ENCODE measurements around the gene IRGQ.
"Not testable (repeated sequence)": the region's sequence is repeated elsewhere in the genome, so short reads cannot be mapped to it uniquely, and the experiment has no call there.

Gene IRGQ

GRCh38 chr19:43623889-43624670 lies 28.1 kb upstream of the IRGQ start:
- no peak for DNase-seq

DNA sequence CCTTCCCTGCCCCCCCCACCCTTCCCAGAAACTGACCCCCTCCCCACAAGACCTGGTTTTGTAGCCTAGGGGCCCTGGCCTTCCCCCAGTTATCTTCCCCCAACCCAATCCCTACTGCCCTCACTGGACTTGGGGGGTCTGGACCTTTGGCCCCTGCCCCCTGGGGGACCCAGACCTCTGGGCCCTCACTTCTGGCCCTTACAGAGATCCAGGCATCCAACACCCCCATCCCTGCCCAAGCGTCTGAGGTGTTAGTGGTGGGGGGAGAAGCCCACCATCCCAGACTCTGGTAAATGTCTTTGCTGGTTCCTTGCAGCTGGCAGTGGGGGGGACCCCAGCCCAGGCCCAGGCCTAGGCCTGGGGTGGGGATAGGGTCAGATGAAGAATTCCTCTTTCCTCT lies 27.0 kb upstream of the IRGQ start:
- DNase-seq, result no peak

DNA sequence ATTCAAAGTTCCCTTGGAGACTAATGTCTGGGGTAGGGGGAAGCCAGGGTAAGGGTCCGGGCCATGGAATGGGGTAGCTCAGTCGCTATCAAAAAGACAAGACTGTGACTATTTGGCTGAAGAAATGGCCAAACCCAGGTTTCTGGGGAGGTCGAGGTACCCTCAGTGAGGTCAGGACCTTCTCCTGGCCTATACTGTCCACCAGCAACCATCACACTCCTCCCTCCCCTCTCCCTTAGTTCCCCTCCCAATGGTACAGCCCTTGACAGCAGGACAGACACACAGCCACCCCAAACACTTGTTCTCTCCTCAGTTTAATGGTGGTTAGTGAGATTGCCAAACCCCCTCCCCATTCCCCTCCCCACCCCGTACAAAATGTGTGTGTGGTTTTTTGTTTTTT lies 26.1 kb upstream of the IRGQ start:
- DNase-seq, result no peak

DNA sequence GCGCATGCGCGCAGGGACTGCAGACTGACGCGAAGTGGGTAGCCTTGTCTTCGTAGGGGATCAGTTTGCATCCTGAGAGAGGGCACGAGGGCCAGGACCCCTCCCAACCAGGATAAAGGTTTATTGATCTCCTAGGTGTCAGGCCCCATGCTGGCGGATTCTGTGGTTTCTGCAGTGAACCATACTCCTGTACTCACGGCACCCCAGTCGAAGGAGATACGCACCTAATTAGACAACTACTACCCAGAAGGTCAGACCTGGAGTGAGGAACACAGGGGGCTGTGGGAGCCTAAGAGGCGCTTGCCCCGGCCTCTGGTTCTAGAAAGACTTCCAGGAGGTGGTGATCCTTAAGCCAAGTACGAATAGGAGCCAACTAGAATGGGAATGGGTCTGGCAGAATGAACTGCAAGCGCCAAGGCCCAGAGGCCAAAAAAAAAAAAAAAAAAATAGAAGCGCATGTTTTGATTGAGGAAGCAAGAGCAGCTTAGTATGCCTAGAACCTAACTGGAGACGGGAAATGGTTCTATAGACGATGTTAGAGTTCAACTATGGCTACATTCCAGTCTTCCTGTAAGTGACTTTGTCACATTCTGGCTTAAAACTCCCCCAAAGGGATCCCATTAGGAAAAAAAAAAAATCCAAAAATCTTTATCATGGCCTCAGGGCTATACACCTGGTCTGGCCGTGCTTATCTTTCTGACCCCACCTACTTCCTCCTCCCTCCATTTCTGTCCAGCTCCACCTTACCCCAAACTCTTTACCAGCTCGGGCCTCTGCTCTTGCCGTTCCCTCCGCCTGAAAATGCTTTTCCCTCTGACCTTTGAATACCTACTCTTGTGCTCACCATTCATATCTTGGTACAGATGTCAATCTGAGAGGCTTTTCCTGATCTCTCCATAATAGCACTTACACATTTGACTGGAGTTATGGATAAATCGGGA lies 24.4 kb upstream of the IRGQ start:
- peak; percentile 94 for DNase-seq

- DNase-seq, result peak; percentile 96
These were observed 23.5 kb upstream of the IRGQ start, which contains the start of gene ZNF428 for GRCh38 chr19:43619262-43620060. Gene ZNF428, minus strand, starts transcription at chr19:43619629. Its CDS starts 5,325 bp downstream, at chr19:43614304.

- DNase-seq, result no peak
These were observed 23.0 kb upstream of the IRGQ start for GRCh38 chr19:43618921-43619261.

- DNase-seq, result no peak
These were observed 21.0 kb upstream of the IRGQ start for GRCh38 chr19:43616954-43617353.

DNA sequence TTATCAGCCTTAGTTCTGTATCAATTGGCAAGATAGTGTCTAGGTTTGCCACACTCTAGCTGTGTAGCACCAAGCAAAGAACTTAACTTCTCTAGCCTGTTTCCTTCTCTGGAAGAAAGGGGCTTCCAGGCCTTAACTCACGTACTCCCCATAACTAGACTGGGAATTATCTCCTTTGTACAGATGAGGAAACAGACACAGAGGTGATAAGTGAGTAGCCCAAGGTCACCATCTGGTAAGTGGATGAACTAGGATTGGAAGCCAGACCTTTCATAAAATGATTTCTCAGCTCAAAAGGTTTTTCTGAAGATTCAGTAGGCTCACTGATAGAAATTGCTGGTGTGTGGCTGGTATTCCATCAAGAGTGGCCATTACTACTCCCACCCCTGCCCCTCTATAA lies 20.4 kb upstream of the IRGQ start:
- DNase-seq, result no peak

GRCh38 chr19:43612374-43612773 lies 16.4 kb upstream of the IRGQ start:
- DNase-seq, result no peak

DNA sequence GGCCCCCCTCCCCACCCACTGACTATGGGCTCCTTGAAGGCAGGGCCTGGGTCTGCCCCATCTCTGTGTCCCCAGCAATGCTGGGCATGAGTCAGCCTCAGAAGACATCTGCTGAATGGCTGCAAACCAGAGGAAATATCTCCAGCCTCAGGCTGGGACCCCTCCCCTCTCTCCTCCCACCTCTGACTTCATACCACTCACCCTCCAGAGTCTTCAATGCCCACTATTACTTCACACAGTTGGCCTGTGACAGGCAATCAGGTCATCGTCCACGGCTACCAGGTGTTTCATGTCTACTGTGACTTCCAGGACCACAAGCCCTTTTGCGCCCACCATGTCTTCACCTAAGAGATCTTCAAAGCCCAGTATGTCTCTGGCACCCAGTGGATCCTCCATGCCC lies 15.9 kb upstream of the IRGQ start, which contains the start of gene SRRM5:
SRRM5 (plus strand) TSS at position 301 of the 400 bp plus-strand sequence; CDS start at position 335, 34 bp downstream.
- DNase-seq, result no peak

DNA sequence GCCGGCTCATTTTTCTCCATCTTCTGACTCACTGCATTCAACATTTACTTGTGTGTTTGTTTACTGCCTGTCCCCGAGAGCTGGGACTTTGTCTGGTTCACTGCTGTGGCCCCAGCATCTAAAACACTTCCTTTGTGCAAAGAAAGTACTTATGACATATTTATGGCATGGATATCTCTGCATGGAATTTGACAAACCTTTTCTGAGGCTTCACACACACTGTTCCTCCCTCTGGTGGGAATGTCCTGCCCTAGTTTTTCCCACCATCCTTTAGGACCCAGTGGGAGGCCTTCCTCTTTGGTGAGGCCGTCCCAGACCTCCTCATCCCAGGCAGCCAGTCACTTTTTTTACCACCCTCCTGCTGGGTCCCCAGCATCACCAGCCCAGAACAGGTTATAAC lies 14.6 kb upstream of the IRGQ start:
- DNase-seq, result no peak

GRCh38 chr19:43609872-43610271 lies 13.9 kb upstream of the IRGQ start:
- DNase-seq, result no peak

DNA sequence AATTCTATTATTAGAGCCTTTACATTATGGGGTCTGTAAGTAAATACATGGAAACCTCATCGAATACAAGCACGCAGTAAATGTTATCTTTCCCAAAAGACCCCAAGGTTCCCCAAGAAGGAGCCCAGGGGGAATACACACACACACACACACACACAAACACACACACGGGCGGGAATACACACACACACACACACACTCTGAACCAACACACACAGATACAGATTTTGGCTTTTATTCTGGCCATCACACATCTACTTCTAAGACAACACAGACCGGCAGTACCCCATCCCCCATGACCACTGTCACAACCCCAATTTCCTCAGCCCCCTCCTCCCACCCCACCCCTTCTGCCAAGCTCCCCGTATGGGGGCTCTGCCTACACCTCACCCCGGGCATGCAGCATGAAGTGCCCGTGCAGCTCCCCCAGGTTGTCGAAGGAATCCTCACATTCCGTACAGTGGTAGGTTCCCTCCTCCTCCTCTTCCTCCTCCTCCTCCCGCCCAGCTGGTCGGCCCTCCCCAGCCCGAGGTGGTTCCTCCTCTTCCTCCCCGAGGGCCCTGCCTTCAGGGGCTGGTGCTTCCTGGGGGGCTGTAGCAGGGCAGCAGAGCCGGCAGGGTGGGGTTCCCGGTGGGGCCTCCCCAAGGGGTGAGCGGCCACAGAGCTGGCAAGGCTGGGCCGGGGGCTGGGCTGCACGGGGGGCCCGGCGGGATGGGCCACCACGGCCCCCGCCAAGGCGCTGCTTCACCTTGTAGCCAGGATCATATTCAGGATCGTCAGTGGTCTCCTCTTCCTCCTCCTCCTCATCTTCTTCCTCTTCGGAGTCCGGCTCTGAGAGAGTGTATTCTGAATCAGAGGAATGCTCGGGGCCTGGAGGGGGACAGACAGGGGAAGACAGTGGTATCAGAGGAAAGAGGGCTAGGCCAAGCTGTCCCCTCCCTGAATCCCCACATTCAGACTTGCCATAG lies 11.6 kb upstream of the IRGQ start:
- DNase-seq, result no peak

GRCh38 chr19:43606569-43607229 lies 10.8 kb upstream of the IRGQ start:
- DNase-seq, result no peak

DNA sequence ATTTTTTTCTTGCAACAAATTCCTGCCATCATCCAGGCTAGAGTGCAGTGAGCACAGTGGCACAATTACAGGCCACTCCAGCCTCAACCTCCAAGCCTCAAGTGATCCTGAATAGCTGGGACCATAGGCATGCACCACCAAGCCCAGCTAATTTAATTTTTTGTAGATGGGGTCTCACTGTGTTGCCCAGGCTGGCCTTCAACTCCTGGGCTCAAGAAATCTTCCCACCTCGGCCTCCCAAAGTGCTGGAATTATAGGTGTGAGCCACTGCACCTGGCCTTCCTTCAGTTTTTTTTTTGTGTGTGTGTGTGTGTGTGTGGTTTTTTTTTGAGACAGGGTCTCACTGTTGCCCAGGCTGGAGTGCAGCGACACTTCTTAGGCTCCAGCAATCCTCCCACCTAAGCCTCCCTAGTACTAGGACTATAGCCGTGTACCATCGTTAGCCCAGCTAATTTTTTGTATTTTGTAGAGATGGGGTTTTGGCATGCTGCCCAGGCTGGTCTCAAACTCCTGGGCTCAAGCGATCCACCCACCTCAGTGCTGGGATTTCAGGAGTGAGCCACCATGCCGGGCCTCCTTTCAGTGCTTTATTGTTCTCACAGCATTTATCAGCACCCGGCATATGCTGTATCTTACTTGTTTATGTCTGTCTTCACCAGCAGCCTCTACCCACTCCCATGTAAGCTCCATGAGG lies 10.1 kb upstream of the IRGQ start:
- DNase-seq, result no peak

DNA sequence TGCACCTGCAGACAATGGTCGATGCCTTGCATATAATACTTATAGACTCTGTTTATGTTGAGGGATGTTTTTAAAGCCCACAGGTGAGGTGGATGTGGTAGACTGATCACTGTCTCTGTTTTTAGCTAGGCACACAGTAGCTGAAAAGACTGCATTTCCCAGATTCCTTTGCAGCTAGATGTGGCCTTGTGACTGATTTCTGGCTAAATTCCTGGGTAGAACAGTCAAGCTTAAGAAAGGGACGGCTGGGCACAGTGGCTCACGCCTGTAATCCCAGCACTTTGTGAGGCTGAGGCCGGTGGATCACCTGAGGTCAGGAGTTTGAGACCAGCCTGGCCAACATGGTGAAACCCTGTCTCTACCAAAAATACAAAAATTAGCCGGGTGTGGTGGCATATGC lies 4.4 kb upstream of the IRGQ start:
- DNase-seq, result not testable (repeated sequence)

GRCh38 chr19:43599635-43600295 lies 3.8 kb upstream of the IRGQ start:
- no peak for DNase-seq

DNA sequence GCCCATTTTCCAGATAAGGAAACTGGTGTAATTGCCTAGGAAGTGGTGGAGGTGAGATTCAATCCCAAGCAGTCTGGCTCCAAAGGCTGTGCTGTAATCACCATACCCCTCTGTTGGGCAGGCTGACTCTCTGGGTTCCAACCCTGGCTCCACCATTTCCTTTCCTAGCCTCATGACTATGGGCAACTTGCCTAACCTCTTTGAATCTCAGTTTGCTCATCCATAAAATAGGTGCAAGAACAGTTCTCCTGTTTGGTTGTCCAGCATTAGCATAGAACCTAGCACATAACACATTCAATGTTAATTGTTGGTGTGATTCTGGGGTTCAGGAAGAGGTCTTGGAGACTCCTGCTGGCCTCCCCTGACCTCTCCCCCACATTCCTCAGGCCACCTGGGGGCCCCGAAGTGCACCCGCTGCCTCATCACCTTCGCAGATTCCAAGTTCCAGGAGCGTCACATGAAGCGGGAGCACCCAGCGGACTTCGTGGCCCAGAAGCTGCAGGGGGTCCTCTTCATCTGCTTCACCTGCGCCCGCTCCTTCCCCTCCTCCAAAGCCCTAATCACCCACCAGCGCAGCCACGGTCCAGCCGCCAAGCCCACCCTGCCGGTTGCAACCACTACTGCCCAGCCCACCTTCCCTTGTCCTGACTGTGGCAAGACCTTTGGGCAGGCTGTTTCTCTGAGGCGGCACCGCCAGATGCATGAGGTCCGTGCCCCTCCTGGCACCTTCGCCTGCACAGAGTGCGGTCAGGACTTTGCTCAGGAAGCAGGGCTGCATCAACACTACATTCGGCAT lies 2.7 kb upstream of the IRGQ start:
- DNase-seq, result no peak

DNA sequence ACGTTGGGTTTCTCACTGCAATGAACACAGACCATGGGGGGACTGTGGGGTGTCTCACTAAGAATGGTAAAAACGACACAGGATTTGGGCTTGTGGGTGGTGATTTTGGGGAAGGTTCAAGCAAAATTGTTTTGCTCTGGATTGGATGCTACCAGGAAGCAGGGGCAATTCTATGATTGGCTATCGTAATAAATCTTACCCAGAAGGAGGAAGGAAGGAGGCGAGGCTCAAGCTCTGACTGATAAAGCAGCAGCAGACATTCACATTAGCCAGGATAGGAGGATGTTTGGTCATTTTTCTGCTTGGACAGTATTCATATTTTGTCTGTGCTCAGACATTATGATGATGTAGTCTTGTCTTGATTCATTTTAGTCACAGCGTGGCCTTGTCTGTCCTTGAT lies 1.9 kb upstream of the IRGQ start:
- DNase-seq, result no peak
